ENCODE data around the gene DSCAM. TPM values are rescaled to one million over a fixed set of nuclear protein-coding genes. Genes with fewer than 3 reads are reported as not detected.

DSCAM gene
- total RNA-seq, 1 donor from 2014 or later, result 4.4 TPM

- H3K4me3 Mint-ChIP-seq (ENCODE audit: unreplicated experiment), result peak overlapping the region; percentile 79
- peaks cover 14% of the 10 kb centered on the region for H3K9me3 Mint-ChIP-seq (ENCODE audit: unreplicated experiment)
- peaks cover 50% of the 10 kb centered on the region for H3K4me1 Mint-ChIP-seq (ENCODE audit: low read depth, unreplicated experiment)
- H3K27me3 Mint-ChIP-seq (ENCODE audit: unreplicated experiment), result peaks cover 8% of the 10 kb centered on the region
- TF ChIP-seq CTCF (IDR thresholded peaks at IDR 0.05; ENCODE audit: partially characterized antibody, unreplicated experiment), result no peak
- no peak for DNase-seq
- no peaks in the 10 kb centered on the region for H3K36me3 Mint-ChIP-seq (ENCODE audit: unreplicated experiment)
- H3K27ac Mint-ChIP-seq (ENCODE audit: unreplicated experiment), result peak overlapping the region; percentile 97
Measured at GRCh38 chr21:40639616-40640194, 207.3 kb downstream of the DSCAM start.

DNA sequence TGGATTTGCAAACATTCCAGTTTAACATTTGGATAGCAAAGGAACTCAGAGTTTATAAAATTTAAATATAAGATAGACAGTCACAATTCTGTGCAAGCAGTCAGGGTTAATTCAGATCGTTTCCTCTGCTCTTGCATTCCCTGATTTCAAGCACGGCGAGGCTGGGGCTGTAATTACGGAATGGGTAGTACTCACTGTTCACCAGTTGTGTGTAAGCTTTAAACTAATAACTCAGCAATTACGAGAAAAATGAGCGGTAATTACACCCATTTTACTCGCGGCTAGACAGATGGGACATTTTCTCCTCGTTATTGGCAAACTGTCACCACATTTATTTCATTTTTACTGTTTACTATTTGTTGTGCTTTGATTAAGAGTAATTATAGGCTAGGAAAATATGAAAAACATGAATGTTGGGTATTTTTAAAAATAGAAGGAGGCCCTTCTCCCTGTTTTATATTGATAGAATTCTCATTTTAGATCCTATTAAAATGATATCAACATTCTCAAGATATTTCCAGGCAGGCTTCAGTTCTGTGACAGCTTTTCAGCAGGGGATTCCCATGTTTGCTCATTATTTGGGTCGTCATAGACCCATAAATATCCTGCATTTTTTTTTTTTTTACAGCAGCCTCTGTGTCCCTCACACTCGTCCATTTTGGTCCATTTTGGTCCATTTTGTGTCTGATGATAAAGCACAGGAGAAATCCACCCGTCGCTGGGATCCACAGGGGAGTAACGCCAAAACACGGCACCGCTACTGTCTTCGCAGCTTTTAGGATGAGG, 208.3 kb downstream of the DSCAM start:
- no peaks in the 10 kb centered on the region for H3K36me3 Mint-ChIP-seq (ENCODE audit: unreplicated experiment)
- peaks cover 14% of the 10 kb centered on the region for H3K9me3 Mint-ChIP-seq (ENCODE audit: unreplicated experiment)
- peaks cover 8% of the 10 kb centered on the region for H3K27me3 Mint-ChIP-seq (ENCODE audit: unreplicated experiment)
- peaks cover 50% of the 10 kb centered on the region for H3K4me1 Mint-ChIP-seq (ENCODE audit: low read depth, unreplicated experiment)
- H3K4me3 Mint-ChIP-seq (ENCODE audit: unreplicated experiment), result peak overlapping the region; percentile 79
- no peak for DNase-seq
- no peak for TF ChIP-seq CTCF (IDR thresholded peaks at IDR 0.05; ENCODE audit: partially characterized antibody, unreplicated experiment)
- peak overlapping the region; percentile 97 for H3K27ac Mint-ChIP-seq (ENCODE audit: unreplicated experiment)

GRCh38 chr21:40636026-40636425, 210.9 kb downstream of the DSCAM start:
- no peak for TF ChIP-seq CTCF (IDR thresholded peaks at IDR 0.05; ENCODE audit: partially characterized antibody, unreplicated experiment)
- H3K4me3 Mint-ChIP-seq (ENCODE audit: unreplicated experiment), result no peak overlapping the region
- peaks cover 6% of the 10 kb centered on the region for H3K27me3 Mint-ChIP-seq (ENCODE audit: unreplicated experiment)
- H3K9me3 Mint-ChIP-seq (ENCODE audit: unreplicated experiment), result peaks cover 12% of the 10 kb centered on the region
- peaks cover 38% of the 10 kb centered on the region for H3K4me1 Mint-ChIP-seq (ENCODE audit: low read depth, unreplicated experiment)
- no peaks in the 10 kb centered on the region for H3K36me3 Mint-ChIP-seq (ENCODE audit: unreplicated experiment)
- no peak overlapping the region for H3K27ac Mint-ChIP-seq (ENCODE audit: unreplicated experiment)
- DNase-seq, result no peak

GRCh38 chr21:40635391-40635790, 211.6 kb downstream of the DSCAM start:
- no peak for TF ChIP-seq CTCF (IDR thresholded peaks at IDR 0.05; ENCODE audit: partially characterized antibody, unreplicated experiment)
- Mint-ChIP-seq H3K36me3 (ENCODE audit: unreplicated experiment) (no peaks in the 10 kb centered on the region), H3K27ac (ENCODE audit: unreplicated experiment) (peak overlapping the region; percentile 2), H3K27me3 (ENCODE audit: unreplicated experiment) (peaks cover 2% of the 10 kb centered on the region), H3K4me1 (ENCODE audit: low read depth, unreplicated experiment) (peaks cover 32% of the 10 kb centered on the region), H3K9me3 (ENCODE audit: unreplicated experiment) (peaks cover 8% of the 10 kb centered on the region), H3K4me3 (ENCODE audit: unreplicated experiment) (no peak overlapping the region)
- no peak for DNase-seq

DNA sequence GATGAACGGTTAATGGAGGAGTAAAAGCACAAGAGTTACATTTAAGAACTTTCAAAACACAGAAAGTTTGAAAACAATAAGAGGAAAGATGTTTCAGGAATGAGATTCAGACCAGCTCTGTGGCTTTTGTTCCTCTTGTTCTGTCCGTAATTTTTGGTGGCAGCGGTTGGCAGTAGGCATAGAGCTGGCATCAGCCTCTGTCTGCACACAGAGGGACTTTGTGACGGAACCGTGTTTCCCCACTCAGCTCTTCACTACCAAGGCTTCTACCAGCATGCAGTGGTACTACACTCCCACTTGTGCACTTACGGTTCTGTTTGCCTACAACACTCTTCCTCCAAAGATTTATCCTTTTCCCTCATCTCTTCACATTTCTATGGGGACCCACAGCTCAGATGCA, 212.8 kb downstream of the DSCAM start:
- no peaks in the 10 kb centered on the region for H3K27me3 Mint-ChIP-seq (ENCODE audit: unreplicated experiment)
- no peak overlapping the region for H3K27ac Mint-ChIP-seq (ENCODE audit: unreplicated experiment)
- TF ChIP-seq CTCF (IDR thresholded peaks at IDR 0.05; ENCODE audit: partially characterized antibody, unreplicated experiment), result no peak
- H3K9me3 Mint-ChIP-seq (ENCODE audit: unreplicated experiment), result no peaks in the 10 kb centered on the region
- DNase-seq, result no peak
- no peak overlapping the region for H3K4me3 Mint-ChIP-seq (ENCODE audit: unreplicated experiment)
- peaks cover 20% of the 10 kb centered on the region for H3K4me1 Mint-ChIP-seq (ENCODE audit: low read depth, unreplicated experiment)
- no peaks in the 10 kb centered on the region for H3K36me3 Mint-ChIP-seq (ENCODE audit: unreplicated experiment)
